ENCODE measurements around the gene PDIA5.

The PDIA5 gene

DNA sequence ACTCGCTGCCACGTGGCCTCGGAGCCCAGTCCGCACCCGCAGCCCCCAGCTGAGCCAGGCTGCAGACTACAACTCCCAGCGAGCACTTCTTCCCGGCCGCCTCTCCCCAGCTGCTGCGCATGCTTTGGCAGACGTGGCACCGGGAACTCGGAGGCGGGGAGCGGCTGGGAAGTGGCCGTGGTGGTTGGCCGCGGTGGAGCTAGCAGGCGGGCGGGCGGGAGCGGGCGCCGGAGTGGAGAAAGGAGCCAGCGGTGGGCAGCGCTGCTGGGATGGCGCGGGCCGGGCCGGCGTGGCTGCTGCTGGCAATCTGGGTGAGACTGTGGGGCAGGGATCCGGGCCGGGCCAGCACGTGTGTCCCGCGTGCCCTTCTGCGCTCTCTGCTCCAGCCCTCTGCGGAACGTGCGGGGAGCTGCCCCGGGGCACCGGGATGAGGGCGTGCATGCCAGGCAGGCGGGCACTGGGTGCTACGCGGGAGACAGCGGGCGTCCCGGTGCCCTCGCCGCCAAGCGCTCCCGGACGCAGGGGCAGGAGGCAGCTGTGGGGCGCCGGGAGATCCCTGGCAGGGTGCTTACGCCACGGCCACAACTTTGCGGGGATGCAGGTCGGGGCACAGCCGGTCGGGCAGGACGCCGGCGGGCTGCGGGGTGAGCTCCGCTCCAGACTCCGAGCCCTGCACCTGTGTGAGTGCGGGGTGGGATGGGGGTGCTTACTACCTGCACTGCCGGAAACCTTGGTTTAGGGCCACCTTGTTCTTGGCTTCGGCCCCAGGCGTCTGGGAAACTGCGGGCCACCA is at the start of gene PDIA5:
PDIA5 (plus strand) TSS at position 130 of the 793 bp plus-strand sequence; CDS start at position 270, 140 bp downstream.
- DNase-seq = peak; percentile 44 to 94 (median 83)

DNA sequence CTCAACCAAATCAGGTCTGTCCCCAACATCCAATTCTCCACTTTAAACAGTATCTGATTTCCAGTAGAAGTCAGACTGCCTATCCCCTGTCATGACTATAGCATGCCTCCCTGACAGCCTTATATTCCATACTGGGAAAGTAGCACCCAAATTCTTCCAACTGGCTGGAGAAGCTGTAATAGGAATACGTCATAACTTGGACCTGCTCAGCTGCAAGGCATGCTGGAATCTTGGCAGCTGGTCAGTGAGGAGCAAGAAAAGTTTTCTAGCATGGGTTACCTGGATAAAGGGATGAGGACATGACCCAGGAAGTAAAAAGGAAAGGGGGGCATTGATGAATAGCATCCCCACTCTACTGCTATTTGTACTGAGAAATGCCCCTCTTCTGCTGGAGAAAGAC is 48.1 kb upstream of the PDIA5 start:
- DNase-seq = no peak

GRCh38 chr3:123019161-123019560 is 47.7 kb upstream of the PDIA5 start:
- DNase-seq = no peak

- no peak for DNase-seq
Observed at GRCh38 chr3:123019591-123019990, 47.2 kb upstream of the PDIA5 start.

GRCh38 chr3:123020709-123021108 is 46.1 kb upstream of the PDIA5 start:
- DNase-seq = no peak

GRCh38 chr3:123021388-123021787 is 45.4 kb upstream of the PDIA5 start:
- no peak for DNase-seq

DNA sequence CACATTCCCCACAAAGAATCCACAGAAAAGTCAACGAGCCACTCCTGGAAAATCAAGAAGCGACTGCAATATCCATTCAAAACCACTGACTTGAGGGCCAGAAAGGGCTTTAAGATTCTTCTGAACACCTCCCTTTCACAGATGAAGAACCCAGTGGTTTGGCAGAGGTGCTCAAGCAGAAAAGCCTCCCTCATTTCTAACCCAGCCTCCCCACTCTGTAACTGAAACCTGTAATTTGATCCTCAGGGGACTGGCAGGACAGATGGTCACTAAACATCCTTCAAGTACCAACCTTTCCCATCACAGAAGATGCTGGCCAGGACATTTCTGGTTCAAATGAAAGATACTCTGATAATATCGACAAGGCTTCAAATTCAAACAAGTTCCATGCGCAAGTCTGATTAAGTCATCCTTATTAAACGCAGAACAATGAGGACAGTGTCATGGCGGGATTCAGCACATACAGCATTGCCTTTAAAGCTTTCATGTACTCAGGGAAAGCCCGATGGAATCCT is 44.8 kb upstream of the PDIA5 start:
- DNase-seq = no peak

- DNase-seq = no peak
Observed at GRCh38 chr3:123024056-123024455, 42.8 kb upstream of the PDIA5 start.

GRCh38 chr3:123025642-123026521 is 40.9 kb upstream of the PDIA5 start:
- peak in 4 of 56 donors; percentile 9 to 18 (median 16) for DNase-seq

GRCh38 chr3:123026565-123027291 is 40.1 kb upstream of the PDIA5 start:
- peak in 6 of 56 donors; percentile 3 to 36 (median 18) for DNase-seq

- DNase-seq = peak in 34 of 56 donors; percentile 6 to 62 (median 28)
Observed at GRCh38 chr3:123027292-123028232, 39.3 kb upstream of the PDIA5 start, which contains the start of gene SEMA5B. Gene SEMA5B (minus strand): TSS chr3:123027763. CDS start chr3:122961263, 66,500 bp downstream.

DNA sequence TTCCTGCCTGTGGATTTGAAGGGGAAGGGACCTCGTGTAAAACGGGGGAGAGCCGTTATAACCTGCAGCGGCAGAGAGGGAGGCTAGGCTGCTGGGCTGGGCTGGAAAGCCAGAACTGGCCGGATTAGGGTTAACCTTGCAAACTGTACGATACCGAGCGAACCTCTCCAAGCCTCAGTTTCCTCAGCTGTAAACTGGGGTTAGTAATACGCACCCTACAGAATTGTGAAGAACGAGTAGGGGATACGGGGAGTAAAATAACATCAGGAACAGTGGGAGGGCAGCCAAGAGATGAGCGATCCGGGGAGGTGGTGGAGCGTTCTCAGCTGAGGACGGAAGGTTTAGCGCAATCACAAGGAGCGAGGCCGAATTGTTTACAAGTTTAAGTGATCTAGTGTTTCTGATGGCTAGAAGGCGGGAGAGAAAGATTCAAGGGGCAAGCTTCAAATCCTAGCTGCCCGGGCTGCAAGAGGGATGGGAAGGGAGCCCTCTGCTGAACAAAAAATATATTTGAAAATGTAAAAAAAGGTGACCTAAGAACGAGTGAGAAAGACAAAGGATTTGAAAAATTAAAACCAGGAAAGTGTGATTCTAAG is 38.5 kb upstream of the PDIA5 start:
- DNase-seq = peak in 22 of 56 donors; percentile 5 to 59 (median 25)

- DNase-seq = no peak
Observed at GRCh38 chr3:123031051-123031450, 35.8 kb upstream of the PDIA5 start.

DNA sequence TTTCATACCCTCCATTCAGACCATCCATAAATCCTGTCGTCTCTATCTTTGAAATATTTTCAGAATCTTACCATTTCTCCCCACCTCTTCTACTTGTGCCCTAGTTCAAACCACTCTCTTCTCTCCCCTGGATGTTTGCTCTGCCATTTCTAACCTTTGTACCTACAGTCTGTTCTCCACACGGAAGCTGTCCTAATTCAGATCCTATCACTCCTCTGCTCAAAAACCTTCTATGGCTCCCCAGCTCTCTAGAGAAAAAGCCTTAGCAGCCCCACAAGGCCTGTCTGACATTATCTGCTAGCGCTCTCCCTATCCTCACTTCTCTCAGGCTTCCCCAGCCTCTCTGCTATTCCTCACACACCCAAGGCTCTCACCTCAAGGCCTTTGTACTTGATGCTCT is 34.8 kb upstream of the PDIA5 start:
- DNase-seq = no peak

- no peak for DNase-seq
Observed at GRCh38 chr3:123034120-123034519, 32.7 kb upstream of the PDIA5 start.

GRCh38 chr3:123034996-123035395 is 31.8 kb upstream of the PDIA5 start:
- DNase-seq = no peak

DNA sequence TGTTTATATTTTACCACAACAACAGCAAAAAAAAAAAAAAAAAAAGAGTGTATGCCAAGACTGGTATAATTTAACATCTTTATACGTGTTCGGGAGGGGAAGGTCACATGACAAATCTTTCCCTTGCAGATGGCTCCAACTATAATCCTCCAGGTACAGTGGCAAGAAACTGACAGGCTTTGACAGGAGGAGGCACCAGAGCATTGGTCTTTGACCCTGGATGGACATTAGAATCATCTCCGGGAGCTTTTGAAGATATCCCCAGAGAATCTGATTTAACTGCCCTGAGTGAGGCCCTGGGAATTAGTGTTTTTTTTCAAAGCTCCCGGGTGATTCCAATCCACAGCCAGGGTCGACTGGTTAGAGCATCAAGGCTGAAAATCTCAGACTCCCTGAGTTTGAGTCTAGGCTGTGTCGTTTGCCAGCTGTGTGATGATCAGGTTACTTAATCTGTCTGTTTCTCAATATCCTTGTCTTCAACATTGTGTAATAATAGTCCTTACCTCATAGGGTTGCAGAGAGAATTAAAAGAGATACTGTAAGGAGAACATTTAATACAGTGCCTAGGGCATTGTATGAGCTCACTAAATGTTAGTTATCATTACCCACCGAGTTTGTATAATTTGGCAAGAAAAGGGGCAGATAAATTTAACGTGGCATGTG is 30.3 kb upstream of the PDIA5 start:
- no peak for DNase-seq

DNA sequence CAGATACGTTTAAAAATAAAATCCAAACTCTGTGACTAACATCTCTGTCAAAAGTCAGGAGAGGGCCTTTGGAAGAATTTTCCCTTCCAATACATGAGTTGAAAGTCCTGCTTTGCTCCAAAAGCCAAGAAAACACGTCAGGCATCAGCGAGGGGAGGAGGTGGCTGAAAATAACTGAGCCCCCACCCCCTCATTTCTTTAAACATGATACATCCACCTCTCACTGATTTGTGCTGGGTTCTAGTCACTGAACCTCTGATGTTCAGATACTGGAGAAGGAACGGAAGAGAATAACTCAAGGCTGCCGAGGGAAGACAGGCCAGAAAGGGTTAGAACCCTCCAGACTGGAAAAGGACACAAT is 29.8 kb upstream of the PDIA5 start:
- DNase-seq = no peak

DNA sequence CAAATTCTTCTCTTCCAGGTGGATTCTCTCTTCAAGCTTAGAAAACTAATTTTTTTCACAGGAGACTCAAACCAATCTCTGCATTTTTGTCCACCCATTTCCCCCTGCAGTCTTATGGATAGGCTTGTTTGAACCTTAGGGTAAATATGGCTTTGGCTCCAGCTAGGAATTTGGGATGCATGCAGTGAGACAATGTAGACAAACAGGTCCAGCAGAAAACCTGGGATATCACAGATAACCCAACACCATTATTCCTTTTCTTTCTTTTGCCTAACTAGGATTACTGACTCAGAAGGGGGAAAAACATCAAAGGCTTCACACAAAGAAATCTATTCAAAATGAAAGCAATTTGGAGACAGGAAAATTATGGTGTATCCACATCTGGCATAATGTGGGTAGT is 28.1 kb upstream of the PDIA5 start:
- no peak for DNase-seq
